ENCODE measurements around the gene PARVG. TPM values are rescaled to one million over a fixed set of nuclear protein-coding genes. Genes with fewer than 3 reads are reported as not detected.
"Not testable (repeated sequence)": the region's sequence is repeated elsewhere in the genome, so short reads cannot be mapped to it uniquely, and the experiment has no call there.

PARVG gene
- polyA plus RNA-seq, 1 donor (not counting 4 experiments of a cell fraction or from before 2014, with no cell fraction given) = not detected

DNA sequence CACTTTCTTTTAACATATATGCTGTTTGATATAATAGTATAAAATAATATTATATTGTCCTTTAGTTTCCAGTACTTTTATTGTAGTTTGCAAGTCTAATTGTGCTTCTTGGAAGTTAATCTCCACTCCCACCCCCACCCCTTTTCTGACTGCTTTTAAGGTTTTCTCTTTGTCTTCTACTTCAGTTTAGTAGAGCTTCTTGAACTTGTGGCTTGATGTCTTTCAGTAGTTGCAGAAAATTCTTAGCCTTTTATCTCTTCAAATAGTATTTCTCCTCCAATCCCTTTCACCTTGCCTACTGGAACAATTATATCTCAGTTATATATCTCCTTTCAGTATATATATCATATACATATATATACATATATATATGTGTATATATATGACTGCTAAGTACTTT, 56.6 kb downstream of the PARVG start:
- Histone ChIP-seq H3K9ac (ENCODE audit: control insufficient read depth, extremely low read depth, insufficient read depth, low read length) (no peak overlapping the region), H3K4me2 (ENCODE audit: control insufficient read depth, extremely low read depth, insufficient read depth, low read depth, low read length) (no peak overlapping the region), H4K20me1 (ENCODE audit: control insufficient read depth, extremely low read depth, insufficient read depth, low read length) (no peaks in the 10 kb centered on the region), H3K36me3 (ENCODE audit: control insufficient read depth in 2 of 2, extremely low read depth in 1 of 2, insufficient read depth in 2 of 2, low read length in 2 of 2) (no peaks in the 10 kb centered on the region), H3K27ac (ENCODE audit: control insufficient read depth, insufficient read depth, low read length) (no peak overlapping the region), H3K9me1 (ENCODE audit: control insufficient read depth, extremely low read depth, insufficient read depth, low read length) (no peaks in the 10 kb centered on the region), H3K4me1 (ENCODE audit: control insufficient read depth, extremely low read depth, insufficient read depth, low read length) (no peaks in the 10 kb centered on the region), H3K4me3 (ENCODE audit: control insufficient read depth in 2 of 3, extremely low read depth in 1 of 3, insufficient read depth in 2 of 3, low read depth in 1 of 3, low read length in 3 of 3) (no peak overlapping the region), H3K79me2 (ENCODE audit: control insufficient read depth, insufficient read depth, low read length) (no peaks in the 10 kb centered on the region), H2AFZ (ENCODE audit: control insufficient read depth, low read length) (no peak overlapping the region), H3K27me3 (ENCODE audit: control insufficient read depth, extremely low read depth, insufficient read depth, low read length) (no peaks in the 10 kb centered on the region), H3K9me3 (ENCODE audit: control insufficient read depth, low read depth, low read length) (no peaks in the 10 kb centered on the region)
- dilution Hi-C loops (cut with MboI; ENCODE audit: extremely low pct_ligation_motif_present, low sequenced_read_pairs) = no loop called here
- DNase-seq (ENCODE audit: low read depth, low spot score) (no peak), FAIRE-seq (no peak)
- no peak for TF ChIP-seq EZH2 (IDR thresholded peaks at IDR 0.05; ENCODE audit: low read length)
- TF ChIP-seq, protein P1, sequence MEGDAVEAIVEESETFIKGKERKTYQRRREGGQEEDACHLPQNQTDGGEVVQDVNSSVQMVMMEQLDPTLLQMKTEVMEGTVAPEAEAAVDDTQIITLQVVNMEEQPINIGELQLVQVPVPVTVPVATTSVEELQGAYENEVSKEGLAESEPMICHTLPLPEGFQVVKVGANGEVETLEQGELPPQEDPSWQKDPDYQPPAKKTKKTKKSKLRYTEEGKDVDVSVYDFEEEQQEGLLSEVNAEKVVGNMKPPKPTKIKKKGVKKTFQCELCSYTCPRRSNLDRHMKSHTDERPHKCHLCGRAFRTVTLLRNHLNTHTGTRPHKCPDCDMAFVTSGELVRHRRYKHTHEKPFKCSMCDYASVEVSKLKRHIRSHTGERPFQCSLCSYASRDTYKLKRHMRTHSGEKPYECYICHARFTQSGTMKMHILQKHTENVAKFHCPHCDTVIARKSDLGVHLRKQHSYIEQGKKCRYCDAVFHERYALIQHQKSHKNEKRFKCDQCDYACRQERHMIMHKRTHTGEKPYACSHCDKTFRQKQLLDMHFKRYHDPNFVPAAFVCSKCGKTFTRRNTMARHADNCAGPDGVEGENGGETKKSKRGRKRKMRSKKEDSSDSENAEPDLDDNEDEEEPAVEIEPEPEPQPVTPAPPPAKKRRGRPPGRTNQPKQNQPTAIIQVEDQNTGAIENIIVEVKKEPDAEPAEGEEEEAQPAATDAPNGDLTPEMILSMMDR (optimal IDR thresholded peaks at IDR 0.05 in 1 of 3, IDR thresholded peaks at IDR 0.05 in 1 of 3, conservative IDR thresholded peaks at IDR 0.05 in 1 of 3; ENCODE audit: extremely low read depth in 1 of 3, insufficient read depth in 2 of 3, low read length in 3 of 3) = no peak

DNA sequence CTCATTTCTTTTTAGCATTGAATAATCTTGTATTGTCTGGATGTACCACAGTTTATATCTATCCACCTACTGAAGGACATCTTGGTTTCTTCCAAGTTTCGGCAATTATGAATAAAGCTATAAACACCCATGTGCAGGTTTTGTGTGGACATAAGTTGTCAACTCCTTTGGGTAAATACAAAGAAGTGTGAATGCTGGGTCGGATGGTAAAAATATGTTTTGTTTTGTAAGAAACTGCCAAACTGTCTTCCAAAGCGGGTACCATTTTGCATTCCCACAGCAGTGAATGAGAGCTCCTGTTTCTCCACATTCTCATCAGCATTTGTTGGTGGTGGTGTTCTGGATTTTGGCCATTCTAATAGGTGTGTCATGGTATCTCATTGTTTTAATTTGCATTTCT, 60.4 kb downstream of the PARVG start:
- H3K9me1 ChIP-seq (ENCODE audit: control insufficient read depth, extremely low read depth, insufficient read depth, low read length); H3K36me3 ChIP-seq (ENCODE audit: control insufficient read depth in 2 of 2, extremely low read depth in 1 of 2, insufficient read depth in 2 of 2, low read length in 2 of 2); DNase-seq (ENCODE audit: low read depth, low spot score); H3K4me3 ChIP-seq (ENCODE audit: control insufficient read depth in 2 of 3, extremely low read depth in 1 of 3, insufficient read depth in 2 of 3, low read depth in 1 of 3, low read length in 3 of 3); H3K4me1 ChIP-seq (ENCODE audit: control insufficient read depth, extremely low read depth, insufficient read depth, low read length); dilution Hi-C loops (cut with MboI; ENCODE audit: extremely low pct_ligation_motif_present, low sequenced_read_pairs); H2AFZ ChIP-seq (ENCODE audit: control insufficient read depth, low read length); H3K27me3 ChIP-seq (ENCODE audit: control insufficient read depth, extremely low read depth, insufficient read depth, low read length); H3K9me3 ChIP-seq (ENCODE audit: control insufficient read depth, low read depth, low read length); H4K20me1 ChIP-seq (ENCODE audit: control insufficient read depth, extremely low read depth, insufficient read depth, low read length); H3K4me2 ChIP-seq (ENCODE audit: control insufficient read depth, extremely low read depth, insufficient read depth, low read depth, low read length); H3K9ac ChIP-seq (ENCODE audit: control insufficient read depth, extremely low read depth, insufficient read depth, low read length); H3K79me2 ChIP-seq (ENCODE audit: control insufficient read depth, insufficient read depth, low read length); H3K27ac ChIP-seq (ENCODE audit: control insufficient read depth, insufficient read depth, low read length): not testable (repeated sequence)
- peak; percentile 32 for FAIRE-seq

DNA sequence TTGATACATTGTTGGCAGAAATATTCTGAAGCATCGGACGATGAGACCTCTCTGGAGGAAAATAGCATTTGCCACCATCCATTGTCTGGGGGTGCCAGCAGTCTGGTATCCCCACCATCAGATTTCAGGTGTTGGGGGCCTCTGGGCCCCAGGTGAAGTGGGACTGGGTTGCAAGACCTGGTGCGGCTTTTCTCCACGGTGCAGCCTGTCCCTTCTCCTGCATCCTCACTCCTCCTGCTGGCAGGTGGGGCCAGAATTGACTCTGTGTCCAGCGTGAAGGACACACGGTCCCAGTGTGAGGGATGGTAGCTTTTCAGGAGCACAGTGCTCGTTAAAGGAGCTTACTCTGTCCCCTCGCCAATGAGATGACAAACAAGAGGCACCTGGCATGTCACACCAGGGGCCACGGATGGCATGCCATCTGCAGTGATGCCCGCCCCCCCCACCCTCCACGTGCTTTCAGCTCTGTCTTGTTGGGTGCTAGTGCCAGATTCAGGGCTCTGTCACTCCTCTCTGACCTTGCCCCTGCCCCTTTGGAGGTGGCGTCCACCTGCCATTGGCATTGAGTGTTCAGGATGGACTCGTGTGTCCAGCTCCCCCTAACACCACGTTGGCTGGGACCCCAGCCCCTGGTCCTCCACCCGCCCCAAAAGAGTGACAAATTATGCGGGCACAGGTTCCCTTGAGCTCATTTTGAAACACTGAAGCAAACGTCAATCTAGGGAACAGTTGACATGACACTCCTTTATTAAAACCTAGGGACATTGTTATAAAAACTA, 62.4 kb downstream of the PARVG start:
- no peak for DNase-seq (ENCODE audit: low read depth, low spot score)
- dilution Hi-C loops (cut with MboI; ENCODE audit: extremely low pct_ligation_motif_present, low sequenced_read_pairs) = no loop called here
- no peaks in the 10 kb centered on the region for H3K36me3 ChIP-seq (ENCODE audit: control insufficient read depth in 2 of 2, extremely low read depth in 1 of 2, insufficient read depth in 2 of 2, low read length in 2 of 2)

More for the DNA sequence above, 62.4 kb downstream of the PARVG start:
- Histone ChIP-seq H3K79me2 (ENCODE audit: control insufficient read depth, insufficient read depth, low read length) (no peaks in the 10 kb centered on the region), H2AFZ (ENCODE audit: control insufficient read depth, low read length) (no peak overlapping the region), H3K4me2 (ENCODE audit: control insufficient read depth, extremely low read depth, insufficient read depth, low read depth, low read length) (no peak overlapping the region), H3K9me3 (ENCODE audit: control insufficient read depth, low read depth, low read length) (no peaks in the 10 kb centered on the region), H3K4me3 (ENCODE audit: control insufficient read depth in 2 of 3, extremely low read depth in 1 of 3, insufficient read depth in 2 of 3, low read depth in 1 of 3, low read length in 3 of 3) (no peak overlapping the region), H4K20me1 (ENCODE audit: control insufficient read depth, extremely low read depth, insufficient read depth, low read length) (no peaks in the 10 kb centered on the region), H3K9ac (ENCODE audit: control insufficient read depth, extremely low read depth, insufficient read depth, low read length) (no peak overlapping the region), H3K27ac (ENCODE audit: control insufficient read depth, insufficient read depth, low read length) (no peak overlapping the region), H3K4me1 (ENCODE audit: control insufficient read depth, extremely low read depth, insufficient read depth, low read length) (no peaks in the 10 kb centered on the region), H3K27me3 (ENCODE audit: control insufficient read depth, extremely low read depth, insufficient read depth, low read length) (peaks cover 9% of the 10 kb centered on the region), H3K9me1 (ENCODE audit: control insufficient read depth, extremely low read depth, insufficient read depth, low read length) (no peaks in the 10 kb centered on the region)
- no peak for FAIRE-seq
- TF ChIP-seq EZH2 (IDR thresholded peaks at IDR 0.05; ENCODE audit: low read length) = no peak
- TF ChIP-seq, protein P1 (optimal IDR thresholded peaks at IDR 0.05 in 1 of 3, IDR thresholded peaks at IDR 0.05 in 1 of 3, conservative IDR thresholded peaks at IDR 0.05 in 1 of 3; ENCODE audit: extremely low read depth in 1 of 3, insufficient read depth in 2 of 3, low read length in 3 of 3) = no peak

Data from keratinocyte (primary cell).